SK-N-SH treated with all-trans-retinoic acid at 6 μM for 48 hours (cell line): ENCODE results near the gene SIRPG.

Experiments
- ARNTL ChIP-seq: fragments of 450-650 bp; formaldehyde crosslinking; IDR thresholded peaks from 2 replicates; pipeline ENCODE4 v1.5.0; 2020; ENCODE audit warnings: low read depth, mild to moderate bottlenecking, moderate library complexity, borderline replicate concordance
- CREB5 ChIP-seq: fragments of 250-450 bp; sonication (Bioruptor Pico); IDR thresholded peaks from 2 replicates; pipeline ENCODE4 v1.5.1; 2020; ENCODE audit warnings: low read depth, mild to moderate bottlenecking, moderate library complexity
- CSDC2 ChIP-seq: fragments of 250-450 bp; sonication (Bioruptor Pico); IDR thresholded peaks from 2 replicates; pipeline ENCODE4 v1.5.0; 2020; ENCODE audit warnings: mild to moderate bottlenecking, moderate library complexity
- CSRNP3 ChIP-seq: fragments of 250-450 bp; sonication (Bioruptor Pico); IDR thresholded peaks from 2 replicates; pipeline ENCODE4 v1.5.1; 2021; ENCODE audit warnings: mild to moderate bottlenecking, moderate library complexity
- ESRRG ChIP-seq: fragments of 250-450 bp; sonication (Bioruptor Pico); IDR thresholded peaks from 2 replicates; pipeline ENCODE4 v1.6.1; 2021; ENCODE audit warnings: mild to moderate bottlenecking
- ISL1 ChIP-seq: fragments of 250-450 bp; sonication (Bioruptor Pico); IDR thresholded peaks from 2 replicates; pipeline ENCODE4 v2.1.2; 2022; ENCODE audit warnings: mild to moderate bottlenecking, moderate library complexity
- PATZ1 ChIP-seq: fragments of 250-450 bp; sonication (Bioruptor Pico); IDR thresholded peaks from 2 replicates; pipeline ENCODE4 v1.8.0; 2020; ENCODE audit warnings: mild to moderate bottlenecking, moderate library complexity, borderline replicate concordance
- PPARA ChIP-seq: fragments of 250-450 bp; sonication (Bioruptor Pico); IDR thresholded peaks from 2 replicates; pipeline ENCODE4 v1.5.0; 2020; ENCODE audit warnings: mild to moderate bottlenecking, borderline replicate concordance
- RARB ChIP-seq: fragments of 250-450 bp; sonication (Bioruptor Pico); IDR thresholded peaks from 2 replicates; pipeline ENCODE4 v1.8.0; 2021; ENCODE audit warnings: mild to moderate bottlenecking, moderate library complexity
- ZFP30 ChIP-seq: fragments of 450-650 bp; formaldehyde crosslinking; IDR thresholded peaks from 2 replicates; pipeline ENCODE4 v1.5.0; 2022; ENCODE audit warnings: mild to moderate bottlenecking, moderate library complexity
- ZNF8 ChIP-seq: fragments of 450-650 bp; formaldehyde crosslinking; IDR thresholded peaks from 2 replicates; pipeline ENCODE4 v1.5.0; 2020; ENCODE audit warnings: mild to moderate bottlenecking, moderate library complexity

GRCh38 chr20:1588533-1589460 lies 68.8 kb downstream of the SIRPG start:
- TF ChIP-seq ARNTL (CRISPR knock-in tag) (no peak), PATZ1 (CRISPR knock-in tag) (no peak), ESRRG (CRISPR knock-in tag) (no peak), ZFP30 (CRISPR knock-in tag) (no peak), ZNF8 (CRISPR knock-in tag) (no peak), CREB5 (CRISPR knock-in tag) (no peak), CSRNP3 (no peak), ISL1 (CRISPR knock-in tag) (no peak), CSDC2 (CRISPR knock-in tag) (no peak), RARB (no peak), PPARA (CRISPR knock-in tag) (no peak)
